Naive thymus-derived CD4-positive, alpha-beta T cell (primary cell): ENCODE data around the gene ENTHD1. TPM values are rescaled to one million over a fixed set of nuclear protein-coding genes. Genes with fewer than 3 reads are reported as not detected.

Source experiments
- ATAC-seq: fragments of 150-1000 bp; cut with Tn5 transposase; 2 replicates; pipeline ENCODE4 v1.10.0; 2021; ENCODE audit warnings: mild to moderate bottlenecking, moderate library complexity
- CTCF ChIA-PET: fragments of 350-600 bp; sonication (Branson Sonifier 250); formaldehyde crosslinking; loops from one replicate; lab custom pipeline; 2021; ENCODE audit warnings: antibody characterized with exemption; lab: Charles Lee
- POLR2A ChIA-PET: fragments of 350-600 bp; sonication (Branson Sonifier 250); formaldehyde crosslinking; loops from one replicate; lab custom pipeline; 2021; ENCODE audit warnings: antibody characterized with exemption, inconsistent platforms; lab: Charles Lee
- DNase-seq, 9 donors: peaks; one replicate each; pipeline versions ENCODE4 v3.0.0 to v3.0.0-alpha.2; 2020 to 2022; ENCODE audit warnings: mixed read lengths in 1 of 9
- H3K27ac ChIP-seq: one replicate; pipeline ENCODE4 v1.7.0; 2013; ENCODE audit warnings: mild to moderate bottlenecking, low read depth, low read length, moderate library complexity
- H3K27me3 ChIP-seq, 2 donors: one replicate each; pipeline ENCODE4 v1.7.0; 2013; ENCODE audit warnings: low read length in 2 of 2, mild to moderate bottlenecking in 2 of 2, moderate library complexity in 2 of 2; ENCODE audit not compliant: control insufficient read depth in 2 of 2, insufficient read depth in 2 of 2
- H3K36me3 ChIP-seq, 3 experiments: 1 replicate in 2 of 3; 2 replicates in 1 of 3; pipeline ENCODE4 v1.7.0; 2013; ENCODE audit warnings: low read length in 3 of 3, mild to moderate bottlenecking in 3 of 3, moderate library complexity in 1 of 3; ENCODE audit not compliant: insufficient read depth in 3 of 3, control insufficient read depth in 2 of 3
- H3K4me1 ChIP-seq, 2 donors: one replicate each; pipeline ENCODE4 v1.7.0; 2013; ENCODE audit warnings: low read length in 2 of 2, mild to moderate bottlenecking in 2 of 2, moderate library complexity in 1 of 2; ENCODE audit not compliant: control insufficient read depth in 2 of 2, insufficient read depth in 2 of 2
- H3K4me3 ChIP-seq: 2 replicates; pipeline ENCODE4 v1.7.0; 2013; ENCODE audit warnings: mild to moderate bottlenecking, low read length
- H3K9me3 ChIP-seq, 3 experiments: 1 replicate in 2 of 3; 2 replicates in 1 of 3; pipeline ENCODE4 v1.7.0; 2013; ENCODE audit warnings: low read length in 3 of 3; ENCODE audit not compliant: control insufficient read depth in 2 of 3
- H3K27ac Mint-ChIP-seq, 9 donors: one replicate each; pipeline ENCODE4 v1.8.0; 2020 to 2022; ENCODE audit warnings: mixed read lengths in 9 of 9, mild to moderate bottlenecking in 8 of 9, moderate library complexity in 5 of 9, inconsistent platforms in 2 of 9
- H3K27me3 Mint-ChIP-seq, 5 donors: one replicate each; pipeline ENCODE4 v1.8.0; 2021 to 2022; ENCODE audit warnings: mixed read lengths in 5 of 5, mild to moderate bottlenecking in 1 of 5
- H3K36me3 Mint-ChIP-seq, 5 donors: one replicate each; pipeline ENCODE4 v1.8.0; 2020 to 2022; ENCODE audit warnings: mixed read lengths in 5 of 5, mild to moderate bottlenecking in 3 of 5, inconsistent platforms in 1 of 5
- H3K4me1 Mint-ChIP-seq, 7 donors: one replicate each; pipeline ENCODE4 v1.8.0; 2020 to 2022; ENCODE audit warnings: mixed read lengths in 7 of 7, mild to moderate bottlenecking in 3 of 7, inconsistent platforms in 1 of 7
- H3K4me3 Mint-ChIP-seq, 10 donors: one replicate each; pipeline ENCODE4 v1.8.0; 2020 to 2022; ENCODE audit warnings: mild to moderate bottlenecking in 10 of 10, mixed read lengths in 10 of 10, moderate library complexity in 6 of 10, inconsistent platforms in 2 of 10
- H3K9me3 Mint-ChIP-seq, 11 donors: one replicate each; pipeline ENCODE4 v1.8.0; 2020 to 2022; ENCODE audit warnings: mixed read lengths in 11 of 11, mild to moderate bottlenecking in 4 of 11, inconsistent platforms in 1 of 11, moderate library complexity in 1 of 11
- intact Hi-C, 2 donors: fragments of 100-400 bp; cut with micrococcal nuclease; formaldehyde crosslinking; loops; one replicate each; pipeline ENCODE4 v1.15.1; 2023
- polyA plus RNA-seq, 2 donors: library from polyadenylated mRNA; unstranded; fragments of 300-500 nt; fragmentation: Illumina TruSeq; gene quantifications; one replicate each; pipeline ENCODE4 v1.2.3, GENCODE V29; 2021
- total RNA-seq, 6 experiments: library from RNA in 5 of 6; stranded (reverse) in 5 of 6; gene quantifications; 1 replicate in 5 of 6; 2 replicates in 1 of 6; pipeline ENCODE4 v1.2.3 and lab custom pipeline; 2021 to 2026

Gene ENTHD1
- total and polyA plus RNA-seq, 7 experiments from 2014 or later = 0.12 to 0.60 (median 0.24) TPM; not detected in 2

GRCh38 chr22:39706376-39707140 lies 187.0 kb downstream of the ENTHD1 start:
- peaks cover 0 to 2% (median 0%) of the 10 kb centered on the region in 7 donors for H3K4me1 Mint-ChIP-seq
- CTCF ChIA-PET = interaction anchor here (0.6 kb wide), 1 partner anchor 308 kb away, joined by 3 read pairs; no protein-coding TSS in a partner anchor
- POLR2A ChIA-PET = no interaction called here
- peaks cover 0 to 9% (median 0%) of the 10 kb centered on the region in 5 donors for H3K27me3 Mint-ChIP-seq
- no peak overlapping the region for H3K4me3 Mint-ChIP-seq
- H3K4me3 ChIP-seq = no peak overlapping the region
- H3K9me3 Mint-ChIP-seq = no peaks in the 10 kb centered on the region
- DNase-seq = no peak
- H3K27ac ChIP-seq = no peak overlapping the region
- no peaks in the 10 kb centered on the region for H3K9me3 ChIP-seq
- no peaks in the 10 kb centered on the region for H3K27me3 ChIP-seq
- no peaks in the 10 kb centered on the region for H3K36me3 Mint-ChIP-seq
- intact Hi-C loops = no loop called here
- no peak for ATAC-seq
- no peak overlapping the region for H3K27ac Mint-ChIP-seq
- H3K4me1 ChIP-seq = no peaks in the 10 kb centered on the region
- H3K36me3 ChIP-seq = no peaks in the 10 kb centered on the region

GRCh38 chr22:39705386-39705785 lies 188.2 kb downstream of the ENTHD1 start:
- intact Hi-C loops = no loop called here
- peaks cover 0 to 4% (median 0%) of the 10 kb centered on the region in 5 donors for H3K27me3 Mint-ChIP-seq
- Histone ChIP-seq H3K9me3 (no peaks in the 10 kb centered on the region), H3K36me3 (no peaks in the 10 kb centered on the region), H3K4me3 (no peak overlapping the region), H3K27me3 (no peaks in the 10 kb centered on the region), H3K27ac (no peak overlapping the region), H3K4me1 (no peaks in the 10 kb centered on the region)
- DNase-seq = no peak
- H3K4me1 Mint-ChIP-seq = peaks cover 0 to 2% (median 0%) of the 10 kb centered on the region in 7 donors
- no peak overlapping the region for H3K27ac Mint-ChIP-seq
- no peaks in the 10 kb centered on the region for H3K9me3 Mint-ChIP-seq
- no peaks in the 10 kb centered on the region for H3K36me3 Mint-ChIP-seq
- H3K4me3 Mint-ChIP-seq = no peak overlapping the region
- CTCF ChIA-PET = interaction anchor here (0.7 kb wide), 1 partner anchor 229 kb away, joined by 7 read pairs; no protein-coding TSS in a partner anchor
- ATAC-seq = no peak
- POLR2A ChIA-PET = no interaction called here

GRCh38 chr22:39703928-39704639 lies 189.5 kb downstream of the ENTHD1 start:
- Mint-ChIP-seq H3K4me1 (peaks cover 0 to 2% (median 0%) of the 10 kb centered on the region in 7 donors), H3K9me3 (no peaks in the 10 kb centered on the region), H3K27me3 (no peaks in the 10 kb centered on the region), H3K36me3 (no peaks in the 10 kb centered on the region), H3K4me3 (no peak overlapping the region), H3K27ac (peak overlapping the region in 1 of 9 donors; percentile 62)
- CTCF ChIA-PET = no interaction called here
- no peak overlapping the region for H3K27ac ChIP-seq
- DNase-seq (no peak), ATAC-seq (no peak)
- no peaks in the 10 kb centered on the region for H3K4me1 ChIP-seq
- intact Hi-C loops = no loop called here
- H3K4me3 ChIP-seq = no peak overlapping the region
- no peaks in the 10 kb centered on the region for H3K36me3 ChIP-seq
- POLR2A ChIA-PET = interaction anchor here (0.7 kb wide), 1 partner anchor 30 kb away, joined by 3 read pairs; no protein-coding TSS in a partner anchor
- H3K27me3 ChIP-seq = no peaks in the 10 kb centered on the region
- no peaks in the 10 kb centered on the region for H3K9me3 ChIP-seq

- Histone ChIP-seq H3K27me3 (no peaks in the 10 kb centered on the region), H3K4me1 (no peaks in the 10 kb centered on the region), H3K9me3 (no peaks in the 10 kb centered on the region), H3K36me3 (no peaks in the 10 kb centered on the region), H3K27ac (no peak overlapping the region), H3K4me3 (no peak overlapping the region)
- DNase-seq (no peak), ATAC-seq (no peak)
- H3K27ac Mint-ChIP-seq = no peak overlapping the region
- H3K4me1 Mint-ChIP-seq = peaks cover 0 to 2% (median 0%) of the 10 kb centered on the region in 7 donors
- no peak overlapping the region for H3K4me3 Mint-ChIP-seq
- no peaks in the 10 kb centered on the region for H3K36me3 Mint-ChIP-seq
- intact Hi-C loops = no loop called here
- ChIA-PET POLR2A (no interaction called here), CTCF (interaction anchor here (1.1 kb wide), 1 partner anchor 248 kb away, joined by 3 read pairs; no protein-coding TSS in a partner anchor)
- H3K27me3 Mint-ChIP-seq = no peaks in the 10 kb centered on the region
- no peaks in the 10 kb centered on the region for H3K9me3 Mint-ChIP-seq
These were observed 190.5 kb downstream of the ENTHD1 start for GRCh38 chr22:39703091-39703490.

GRCh38 chr22:39700565-39700964 lies 193.0 kb downstream of the ENTHD1 start:
- ChIA-PET POLR2A (no interaction called here), CTCF (interaction anchor here (0.8 kb wide), 1 partner anchor 36 kb away, joined by 5 read pairs; no protein-coding TSS in a partner anchor)
- Histone ChIP-seq H3K27me3 (no peaks in the 10 kb centered on the region), H3K4me1 (no peaks in the 10 kb centered on the region), H3K27ac (no peak overlapping the region), H3K4me3 (no peak overlapping the region), H3K9me3 (no peaks in the 10 kb centered on the region), H3K36me3 (no peaks in the 10 kb centered on the region)
- ATAC-seq (no peak), DNase-seq (no peak)
- H3K27me3 Mint-ChIP-seq = peaks cover 0 to 5% (median 0%) of the 10 kb centered on the region in 5 donors
- H3K36me3 Mint-ChIP-seq = no peaks in the 10 kb centered on the region
- no peak overlapping the region for H3K4me3 Mint-ChIP-seq
- no peaks in the 10 kb centered on the region for H3K9me3 Mint-ChIP-seq
- H3K27ac Mint-ChIP-seq = no peak overlapping the region
- intact Hi-C loops = no loop called here
- peaks cover 0 to 5% (median 0%) of the 10 kb centered on the region in 7 donors for H3K4me1 Mint-ChIP-seq

- DNase-seq = no peak
- Histone ChIP-seq H3K4me3 (no peak overlapping the region), H3K27ac (no peak overlapping the region), H3K4me1 (no peaks in the 10 kb centered on the region), H3K27me3 (no peaks in the 10 kb centered on the region), H3K36me3 (no peaks in the 10 kb centered on the region), H3K9me3 (no peaks in the 10 kb centered on the region)
- intact Hi-C loops = no loop called here
- Mint-ChIP-seq H3K36me3 (no peaks in the 10 kb centered on the region), H3K4me3 (no peak overlapping the region), H3K27ac (no peak overlapping the region), H3K9me3 (no peaks in the 10 kb centered on the region), H3K27me3 (peaks cover 0 to 5% (median 0%) of the 10 kb centered on the region in 5 donors), H3K4me1 (peaks cover 0 to 5% (median 0%) of the 10 kb centered on the region in 7 donors)
- CTCF ChIA-PET = interaction anchor here (0.8 kb wide), 1 partner anchor 35 kb away, joined by 5 read pairs; no protein-coding TSS in a partner anchor
- ATAC-seq = no peak
- POLR2A ChIA-PET = no interaction called here
These were observed 193.8 kb downstream of the ENTHD1 start for GRCh38 chr22:39699631-39700360.
